22Rv1 (cell line): ENCODE measurements around the gene SOCS6.

Source experiments
- ZFX ChIP-seq: fragments of 450-650 bp; IDR thresholded peaks from 2 replicates; pipeline ENCODE4 v1.6.1; 2017; ENCODE audit warnings: antibody characterized with exemption, borderline replicate concordance
- TF ChIP-seq, protein P1 (sequence below): fragments of 450-650 bp; IDR thresholded peaks from 2 replicates; pipeline ENCODE4 v1.5.1; 2017; ENCODE audit warnings: mild to moderate bottlenecking

DNA sequence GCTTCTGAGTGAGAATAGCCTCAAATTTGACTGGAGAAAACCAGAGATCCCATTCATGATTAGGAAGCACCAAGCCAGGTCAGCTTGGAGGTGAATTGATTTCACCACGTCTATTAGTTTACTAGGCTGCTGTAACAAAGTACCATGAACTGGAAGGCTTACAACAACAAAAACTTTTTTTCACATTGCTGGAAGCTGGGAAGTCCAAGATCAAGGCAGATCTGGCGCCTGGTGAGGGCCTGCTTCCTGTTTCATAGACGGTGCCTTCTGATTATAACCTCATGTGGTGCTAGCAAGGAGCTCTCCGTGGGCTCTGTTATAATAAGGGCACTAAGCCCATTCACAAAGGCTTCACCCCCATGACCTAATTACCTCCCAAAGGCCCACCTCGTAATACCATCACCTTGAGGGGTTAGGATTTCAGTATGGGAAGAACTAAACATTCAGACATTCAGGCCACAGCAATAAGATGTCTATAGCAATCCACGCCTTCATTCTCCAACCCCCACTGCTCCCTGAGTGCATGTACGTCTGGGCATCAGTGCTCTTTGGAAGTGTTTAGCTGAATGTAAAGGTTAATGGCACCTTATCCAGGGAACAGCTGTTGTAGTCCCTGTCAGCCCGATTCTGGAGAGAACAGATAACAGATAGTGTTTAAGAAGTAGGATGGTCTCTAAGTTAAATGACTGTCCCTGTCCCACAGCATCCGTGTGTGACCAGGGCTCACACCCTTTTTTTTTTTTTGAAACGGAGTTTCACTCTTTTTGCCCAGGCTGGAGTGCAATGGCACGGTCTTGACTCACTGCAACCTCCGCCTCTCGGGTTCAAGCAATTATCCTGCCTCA, 89.2 kb downstream of the SOCS6 start:
- TF ChIP-seq, protein P1, sequence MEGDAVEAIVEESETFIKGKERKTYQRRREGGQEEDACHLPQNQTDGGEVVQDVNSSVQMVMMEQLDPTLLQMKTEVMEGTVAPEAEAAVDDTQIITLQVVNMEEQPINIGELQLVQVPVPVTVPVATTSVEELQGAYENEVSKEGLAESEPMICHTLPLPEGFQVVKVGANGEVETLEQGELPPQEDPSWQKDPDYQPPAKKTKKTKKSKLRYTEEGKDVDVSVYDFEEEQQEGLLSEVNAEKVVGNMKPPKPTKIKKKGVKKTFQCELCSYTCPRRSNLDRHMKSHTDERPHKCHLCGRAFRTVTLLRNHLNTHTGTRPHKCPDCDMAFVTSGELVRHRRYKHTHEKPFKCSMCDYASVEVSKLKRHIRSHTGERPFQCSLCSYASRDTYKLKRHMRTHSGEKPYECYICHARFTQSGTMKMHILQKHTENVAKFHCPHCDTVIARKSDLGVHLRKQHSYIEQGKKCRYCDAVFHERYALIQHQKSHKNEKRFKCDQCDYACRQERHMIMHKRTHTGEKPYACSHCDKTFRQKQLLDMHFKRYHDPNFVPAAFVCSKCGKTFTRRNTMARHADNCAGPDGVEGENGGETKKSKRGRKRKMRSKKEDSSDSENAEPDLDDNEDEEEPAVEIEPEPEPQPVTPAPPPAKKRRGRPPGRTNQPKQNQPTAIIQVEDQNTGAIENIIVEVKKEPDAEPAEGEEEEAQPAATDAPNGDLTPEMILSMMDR: no peak
- no peak for TF ChIP-seq ZFX
